Lower lobe of right lung (tissue), 2 donors: ENCODE measurements around the gene BORCS6. TPM values are rescaled to one million over a fixed set of nuclear protein-coding genes. Genes with fewer than 3 reads are reported as not detected.

Source experiments
- ATAC-seq, 2 donors: fragments of 200-7000 bp; cut with Tn5 transposase; one replicate each; pipeline ENCODE4 v1.9.1; 2020 to 2022; ENCODE audit warnings: mild to moderate bottlenecking in 2 of 2, moderate library complexity in 2 of 2
- DNase-seq: peaks from one replicate; pipeline ENCODE4 v3.0.0-alpha.2; 2020
- H3K27ac ChIP-seq: fragments of 200-600 bp; one replicate; pipeline ENCODE4 v1.8.0; 2022
- H3K27me3 ChIP-seq: fragments of 200-600 bp; one replicate; pipeline ENCODE4 v1.8.0; 2022; ENCODE audit warnings: low read depth
- H3K36me3 ChIP-seq: fragments of 200-600 bp; one replicate; pipeline ENCODE4 v1.8.0; 2022; ENCODE audit warnings: mild to moderate bottlenecking
- H3K4me1 ChIP-seq: fragments of 200-600 bp; one replicate; pipeline ENCODE4 v1.8.0; 2022
- H3K4me3 ChIP-seq: fragments of 200-600 bp; one replicate; pipeline ENCODE4 v1.8.0; 2022; ENCODE audit warnings: mild to moderate bottlenecking
- H3K9me3 ChIP-seq: fragments of 200-600 bp; one replicate; pipeline ENCODE4 v1.8.0; 2022
- CTCF ChIP-seq: fragments of 200-600 bp; IDR thresholded peaks from one replicate; pipeline ENCODE4 v1.8.0; 2022; ENCODE audit warnings: antibody characterized with exemption, mild to moderate bottlenecking
- intact Hi-C: fragments of 100-400 bp; cut with DNase I; formaldehyde crosslinking; loops from one replicate; pipeline ENCODE4 v1.11.0; 2022
- total RNA-seq: library from RNA; stranded (reverse); fragmentation: NEBNext Ultra II Directional; extraction: Animal tissue kit (Norgen Biotek cat#: 25700); gene quantifications from one replicate; pipeline ENCODE4 v1.2.1, GENCODE V29; 2021
- donor health status: DM: no; HTN: yes; CAD: no; lungs with severe emphysema.

The BORCS6 gene
- total RNA-seq, 1 donor from 2014 or later: 7.7 TPM

- DNase-seq: peak; percentile 45
- intact Hi-C loops: no loop called here
- Histone ChIP-seq H3K4me1 (peaks cover 27% of the 10 kb centered on the region), H3K9me3 (no peaks in the 10 kb centered on the region), H3K27ac (no peak overlapping the region), H3K36me3 (peaks cover 97% of the 10 kb centered on the region), H3K4me3 (no peak overlapping the region), H3K27me3 (no peaks in the 10 kb centered on the region)
- TF ChIP-seq CTCF: no peak
- ATAC-seq: no peak
Measured at GRCh38 chr17:8143581-8144400, 46.2 kb downstream of the BORCS6 start.

GRCh38 chr17:8142887-8143580, 46.9 kb downstream of the BORCS6 start:
- intact Hi-C loops: no loop called here
- DNase-seq: no peak
- H3K36me3 ChIP-seq: peaks cover 89% of the 10 kb centered on the region

GRCh38 chr17:8142158-8142886, 47.7 kb downstream of the BORCS6 start:
- peak; percentile 46 for DNase-seq
- no peak for ATAC-seq
- TF ChIP-seq CTCF: no peak
- H3K27ac ChIP-seq: no peak overlapping the region
- peaks cover 31% of the 10 kb centered on the region for H3K4me1 ChIP-seq
- no peak overlapping the region for H3K4me3 ChIP-seq
- no peaks in the 10 kb centered on the region for H3K9me3 ChIP-seq
- intact Hi-C loops: no loop called here
- H3K36me3 ChIP-seq: peaks cover 82% of the 10 kb centered on the region
- H3K27me3 ChIP-seq: no peaks in the 10 kb centered on the region

More at GRCh38 chr17:8142887-8143580, 46.9 kb downstream of the BORCS6 start:
- Histone ChIP-seq H3K4me3 (no peak overlapping the region), H3K4me1 (peaks cover 28% of the 10 kb centered on the region), H3K27me3 (no peaks in the 10 kb centered on the region), H3K27ac (no peak overlapping the region), H3K9me3 (no peaks in the 10 kb centered on the region)
- no peak for ATAC-seq
- no peak for TF ChIP-seq CTCF

- TF ChIP-seq CTCF: no peak
- intact Hi-C loops: no loop called here
- peaks cover 76% of the 10 kb centered on the region for H3K36me3 ChIP-seq
- no peak overlapping the region for H3K27ac ChIP-seq
- ATAC-seq: no peak
- peak; percentile 48 for DNase-seq
- H3K27me3 ChIP-seq: no peaks in the 10 kb centered on the region
- H3K4me1 ChIP-seq: peaks cover 31% of the 10 kb centered on the region
- no peak overlapping the region for H3K4me3 ChIP-seq
- H3K9me3 ChIP-seq: no peaks in the 10 kb centered on the region
Measured at GRCh38 chr17:8141741-8142140, 48.2 kb downstream of the BORCS6 start.

- Histone ChIP-seq H3K9me3 (no peaks in the 10 kb centered on the region), H3K27ac (peak overlapping the region; percentile 3), H3K27me3 (no peaks in the 10 kb centered on the region), H3K4me1 (peaks cover 31% of the 10 kb centered on the region), H3K4me3 (no peak overlapping the region), H3K36me3 (peaks cover 69% of the 10 kb centered on the region)
- intact Hi-C loops: no loop called here
- ATAC-seq (no peak), DNase-seq (peak; percentile 42)
- no peak for TF ChIP-seq CTCF
Measured at GRCh38 chr17:8141045-8141444, 48.9 kb downstream of the BORCS6 start.
